Measurements from ENCODE around the gene NT5M.
"Not testable (repeated sequence)": the region's sequence is repeated elsewhere in the genome, so short reads cannot be mapped to it uniquely, and the experiment has no call there.

Gene NT5M

GRCh38 chr17:17377071-17377967 lies 74.1 kb downstream of the NT5M start:
- DNase-seq = no peak

- DNase-seq = no peak
Observed at GRCh38 chr17:17379197-17379991, 76.2 kb downstream of the NT5M start.

GRCh38 chr17:17380145-17380925 lies 77.2 kb downstream of the NT5M start:
- no peak for DNase-seq

GRCh38 chr17:17381446-17382064 lies 78.4 kb downstream of the NT5M start:
- no peak for DNase-seq

GRCh38 chr17:17382065-17382459 lies 78.9 kb downstream of the NT5M start:
- DNase-seq = no peak

GRCh38 chr17:17382971-17383370 lies 79.8 kb downstream of the NT5M start:
- peak in 1 of 2 experiments; percentile 72 for DNase-seq

- not testable (repeated sequence) for DNase-seq
Observed at GRCh38 chr17:17383431-17384290, 80.5 kb downstream of the NT5M start.

GRCh38 chr17:17384291-17384615 lies 81.1 kb downstream of the NT5M start:
- no peak for DNase-seq

GRCh38 chr17:17384961-17385360 lies 81.8 kb downstream of the NT5M start:
- DNase-seq = no peak

- DNase-seq = no peak
Observed at GRCh38 chr17:17385491-17385890, 82.3 kb downstream of the NT5M start.

GRCh38 chr17:17386094-17386800 lies 83.1 kb downstream of the NT5M start:
- no peak for DNase-seq

GRCh38 chr17:17387017-17387497 lies 83.9 kb downstream of the NT5M start:
- DNase-seq = no peak

GRCh38 chr17:17387498-17388362 lies 84.6 kb downstream of the NT5M start:
- no peak for DNase-seq

- no peak for DNase-seq
Observed at GRCh38 chr17:17388657-17389496, 85.7 kb downstream of the NT5M start.

GRCh38 chr17:17391668-17392370 lies 88.6 kb downstream of the NT5M start:
- no peak for DNase-seq

GRCh38 chr17:17393976-17394375 lies 90.8 kb downstream of the NT5M start:
- no peak for DNase-seq

GRCh38 chr17:17394494-17394893 lies 91.3 kb downstream of the NT5M start:
- DNase-seq = no peak

- no peak for DNase-seq
Observed at GRCh38 chr17:17395246-17395802, 92.2 kb downstream of the NT5M start.

All from NCI-H446 (cell line).